NCI-H1436 treated with DMSO at 0.1 percent for 48 hours (cell line): ENCODE data around the gene RBM27.
A peak's percentile ranks its signal among the peaks of the same experiment; 100 is the strongest.
"Not testable (repeated sequence)": the region's sequence is repeated elsewhere in the genome, so short reads cannot be mapped to it uniquely, and the experiment has no call there.

Source experiments
- DNase-seq: peaks from one replicate; lab custom pipeline; 2025; lab: John Stamatoyannopoulos, UW

RBM27 gene, protein sequence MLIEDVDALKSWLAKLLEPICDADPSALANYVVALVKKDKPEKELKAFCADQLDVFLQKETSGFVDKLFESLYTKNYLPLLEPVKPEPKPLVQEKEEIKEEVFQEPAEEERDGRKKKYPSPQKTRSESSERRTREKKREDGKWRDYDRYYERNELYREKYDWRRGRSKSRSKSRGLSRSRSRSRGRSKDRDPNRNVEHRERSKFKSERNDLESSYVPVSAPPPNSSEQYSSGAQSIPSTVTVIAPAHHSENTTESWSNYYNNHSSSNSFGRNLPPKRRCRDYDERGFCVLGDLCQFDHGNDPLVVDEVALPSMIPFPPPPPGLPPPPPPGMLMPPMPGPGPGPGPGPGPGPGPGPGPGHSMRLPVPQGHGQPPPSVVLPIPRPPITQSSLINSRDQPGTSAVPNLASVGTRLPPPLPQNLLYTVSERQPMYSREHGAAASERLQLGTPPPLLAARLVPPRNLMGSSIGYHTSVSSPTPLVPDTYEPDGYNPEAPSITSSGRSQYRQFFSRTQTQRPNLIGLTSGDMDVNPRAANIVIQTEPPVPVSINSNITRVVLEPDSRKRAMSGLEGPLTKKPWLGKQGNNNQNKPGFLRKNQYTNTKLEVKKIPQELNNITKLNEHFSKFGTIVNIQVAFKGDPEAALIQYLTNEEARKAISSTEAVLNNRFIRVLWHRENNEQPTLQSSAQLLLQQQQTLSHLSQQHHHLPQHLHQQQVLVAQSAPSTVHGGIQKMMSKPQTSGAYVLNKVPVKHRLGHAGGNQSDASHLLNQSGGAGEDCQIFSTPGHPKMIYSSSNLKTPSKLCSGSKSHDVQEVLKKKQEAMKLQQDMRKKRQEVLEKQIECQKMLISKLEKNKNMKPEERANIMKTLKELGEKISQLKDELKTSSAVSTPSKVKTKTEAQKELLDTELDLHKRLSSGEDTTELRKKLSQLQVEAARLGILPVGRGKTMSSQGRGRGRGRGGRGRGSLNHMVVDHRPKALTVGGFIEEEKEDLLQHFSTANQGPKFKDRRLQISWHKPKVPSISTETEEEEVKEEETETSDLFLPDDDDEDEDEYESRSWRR

GRCh38 chr5:146203011-146203871 is at the start of gene RBM27:
RBM27 (plus strand) TSS chr5:146203605; CDS start chr5:146203766, 161 bp downstream.
- peak; percentile 98 for DNase-seq

GRCh38 chr5:146158255-146158654 is 45.1 kb upstream of the RBM27 start:
- DNase-seq: no peak

DNA sequence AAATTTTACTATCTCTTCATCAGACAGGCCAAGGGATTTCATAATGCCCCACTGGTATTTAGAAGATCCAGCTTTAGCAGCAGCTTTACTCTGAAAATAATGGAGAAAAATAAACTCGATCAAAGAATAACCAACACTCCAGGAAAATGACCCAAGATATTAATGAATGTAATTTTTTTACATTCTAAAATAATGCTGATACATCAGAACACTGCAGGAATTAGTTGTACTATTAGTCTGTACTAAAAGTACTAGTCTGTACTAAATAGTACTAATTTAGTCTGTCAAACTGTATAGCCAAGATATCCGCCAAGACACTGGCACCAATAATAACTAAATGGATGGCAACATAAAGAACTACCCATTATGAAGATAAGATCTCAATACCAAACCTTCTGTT is 39.0 kb upstream of the RBM27 start:
- DNase-seq: no peak

GRCh38 chr5:146165460-146165859 is 37.9 kb upstream of the RBM27 start:
- DNase-seq: no peak

GRCh38 chr5:146165903-146166302 is 37.5 kb upstream of the RBM27 start:
- DNase-seq: no peak

DNA sequence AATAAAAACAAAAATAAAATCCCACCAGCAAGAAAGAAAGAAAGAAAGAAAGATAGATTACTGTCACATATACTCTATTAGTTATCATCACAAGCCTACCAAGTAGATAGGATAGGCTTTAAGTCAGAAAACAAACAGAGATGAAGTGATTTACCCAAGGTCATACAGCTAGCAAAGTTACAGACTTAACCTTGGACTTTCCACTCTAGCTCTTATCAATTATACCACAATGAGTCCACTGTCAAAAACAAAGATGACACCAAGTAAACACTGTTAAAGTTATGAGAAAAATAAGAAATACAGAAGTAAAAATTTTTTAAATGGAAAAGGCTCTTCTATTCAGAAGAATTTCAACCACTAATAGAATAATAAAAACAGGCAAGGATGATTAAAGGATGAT is 34.3 kb upstream of the RBM27 start:
- DNase-seq: no peak

DNA sequence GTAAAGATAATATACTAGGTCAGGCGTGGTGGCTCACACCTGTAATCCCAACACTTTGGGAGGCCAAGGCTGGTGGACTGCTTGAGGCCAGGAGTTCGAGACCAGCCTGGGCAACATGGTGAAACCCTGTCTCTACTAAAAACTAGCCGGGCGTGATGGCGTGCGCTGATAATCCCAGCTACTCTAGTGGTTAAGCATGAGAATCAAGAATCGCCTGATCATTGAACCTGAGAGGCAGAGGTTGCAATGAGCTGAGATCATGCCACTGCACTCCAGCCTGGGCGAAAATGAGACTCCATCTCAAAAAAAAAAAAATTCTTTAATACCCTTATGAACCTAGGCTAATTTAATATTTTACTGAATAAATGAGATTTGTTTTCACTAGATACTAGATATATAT is 30.4 kb upstream of the RBM27 start:
- not testable (repeated sequence) for DNase-seq

- no peak for DNase-seq
Measured at GRCh38 chr5:146173597-146173996, 29.8 kb upstream of the RBM27 start.

GRCh38 chr5:146176805-146177204 is 26.6 kb upstream of the RBM27 start:
- no peak for DNase-seq

DNA sequence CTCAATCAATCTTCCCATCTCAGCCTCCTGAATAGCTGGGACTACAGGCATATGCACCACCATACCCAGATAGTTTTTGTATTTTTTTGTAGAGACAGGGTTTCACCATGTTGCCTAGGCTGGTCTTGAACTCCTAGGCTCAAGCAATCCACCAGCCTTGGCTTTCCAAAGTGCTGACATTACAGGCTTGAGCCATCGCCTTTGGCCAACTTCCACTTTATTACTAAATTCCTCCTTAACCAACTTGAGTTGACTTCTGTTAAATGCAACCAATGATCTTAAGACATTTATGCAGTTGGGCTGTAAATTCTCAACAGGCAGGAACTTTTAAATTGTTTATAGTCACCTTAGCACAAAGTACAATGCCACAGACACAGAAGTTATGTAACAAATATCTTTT is 23.7 kb upstream of the RBM27 start:
- DNase-seq: no peak

DNA sequence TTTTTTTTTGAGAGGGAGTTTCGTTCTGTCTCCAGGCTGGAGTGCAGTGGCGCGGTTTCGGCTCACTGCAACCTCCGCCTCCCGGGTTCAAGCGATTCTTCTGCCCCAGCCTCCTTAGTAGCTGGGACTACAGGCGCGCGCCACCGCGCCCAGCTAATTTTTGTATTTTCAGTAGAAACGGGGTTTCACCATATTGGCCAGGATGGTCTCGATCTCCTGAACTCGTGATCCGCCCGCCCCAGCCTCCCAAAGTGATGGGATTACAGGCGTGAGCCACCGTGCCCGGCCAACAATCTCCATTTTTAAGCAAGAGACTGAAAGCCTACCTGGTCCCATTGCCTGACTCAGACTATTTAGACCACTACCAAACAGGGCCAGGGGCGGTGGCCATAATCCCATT is 20.0 kb upstream of the RBM27 start:
- DNase-seq: not testable (repeated sequence)

DNA sequence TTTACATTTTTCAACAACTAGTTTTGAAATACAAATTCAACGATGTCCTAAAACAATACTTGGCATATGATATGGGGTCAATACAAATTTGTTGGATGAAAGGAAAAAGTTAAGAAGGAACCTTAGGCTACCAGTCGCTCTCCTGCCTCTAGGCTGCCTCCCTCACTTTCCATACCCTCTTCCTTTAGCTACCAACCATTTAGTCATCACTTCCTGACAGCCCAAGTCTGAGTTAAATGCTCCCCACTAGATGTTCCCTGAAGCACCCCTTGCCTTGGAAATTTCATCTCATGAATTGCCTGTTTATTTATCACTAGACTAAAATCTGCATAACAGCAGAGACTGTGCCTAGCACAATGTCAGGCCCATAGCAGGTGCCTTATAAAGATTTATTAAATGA is 18.2 kb upstream of the RBM27 start:
- DNase-seq: no peak

GRCh38 chr5:146188358-146188757 is 15.0 kb upstream of the RBM27 start:
- no peak for DNase-seq

DNA sequence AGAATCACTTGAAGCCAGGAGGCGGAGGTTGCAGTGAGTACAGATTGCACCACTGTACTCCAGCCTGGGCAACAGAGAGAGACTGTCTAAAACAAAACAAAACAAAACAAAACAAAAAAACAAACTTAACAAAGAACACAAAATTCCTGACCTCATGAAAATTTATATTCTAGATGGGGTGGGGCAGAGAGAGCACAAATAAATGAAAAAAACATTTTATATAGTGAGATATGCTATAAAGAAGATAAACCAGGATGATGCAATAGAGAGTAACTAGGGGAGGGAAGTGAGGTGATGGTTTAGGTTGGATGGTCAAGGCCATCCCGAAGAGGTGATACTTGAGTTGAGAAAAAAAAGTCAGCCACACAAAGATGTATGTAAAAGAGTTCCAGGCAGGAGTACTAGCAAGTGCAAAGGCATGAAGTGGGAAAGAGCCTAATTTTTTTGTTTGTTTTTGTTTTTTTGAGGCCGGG is 10.8 kb upstream of the RBM27 start:
- DNase-seq: no peak

- no peak for DNase-seq
Measured at GRCh38 chr5:146193285-146193684, 10.1 kb upstream of the RBM27 start.

DNA sequence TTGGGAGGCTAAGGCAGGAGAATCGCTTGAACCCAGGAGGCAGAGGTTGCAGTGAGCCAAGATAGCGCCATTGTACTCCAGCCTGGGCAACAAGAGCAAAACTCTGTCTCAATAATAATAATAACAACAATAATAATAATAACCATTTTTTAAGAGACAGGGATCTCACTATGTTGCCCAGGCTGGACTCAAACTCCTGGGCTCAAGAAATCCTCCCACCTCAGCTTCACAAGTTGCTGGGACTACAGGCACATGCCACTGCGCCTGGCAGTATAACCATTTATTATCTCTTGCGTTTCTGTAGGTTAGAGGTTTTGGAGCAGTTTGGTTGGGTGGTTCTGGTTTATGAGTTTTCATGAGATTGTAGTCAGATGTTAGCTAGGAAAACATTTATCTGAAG is 8.4 kb upstream of the RBM27 start:
- DNase-seq: not testable (repeated sequence)

- DNase-seq: no peak
Measured at GRCh38 chr5:146196459-146197048, 6.9 kb upstream of the RBM27 start.

DNA sequence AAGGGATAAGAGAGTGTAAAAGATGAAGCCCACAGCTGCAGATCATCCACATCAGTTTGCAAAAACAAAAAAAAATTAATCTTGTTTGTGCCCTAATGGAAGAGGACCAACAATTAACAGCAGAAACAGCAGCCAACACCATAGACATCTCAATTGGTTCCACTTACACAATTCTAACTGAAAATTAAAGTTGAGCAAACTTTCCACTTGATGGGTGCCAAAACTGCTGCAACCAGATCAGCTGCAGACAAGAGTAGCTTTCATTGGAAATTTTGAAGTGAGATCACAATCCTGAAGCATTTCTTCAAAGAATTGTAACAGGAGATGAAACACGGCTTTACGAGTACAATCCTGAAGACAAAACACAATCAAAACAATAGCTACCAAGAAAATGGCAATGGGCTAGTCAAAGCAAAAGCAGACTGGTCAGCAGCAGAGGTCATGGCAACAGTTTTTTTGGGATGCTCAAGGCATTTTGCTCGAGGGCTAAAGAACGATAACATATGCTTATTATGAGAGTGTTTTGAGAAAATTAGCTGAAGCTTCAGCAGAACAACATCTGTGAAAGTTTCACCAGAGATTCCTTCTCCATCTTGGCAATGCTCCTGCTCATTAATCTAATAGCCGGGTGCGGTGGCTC is 4.1 kb upstream of the RBM27 start:
- DNase-seq: no peak

DNA sequence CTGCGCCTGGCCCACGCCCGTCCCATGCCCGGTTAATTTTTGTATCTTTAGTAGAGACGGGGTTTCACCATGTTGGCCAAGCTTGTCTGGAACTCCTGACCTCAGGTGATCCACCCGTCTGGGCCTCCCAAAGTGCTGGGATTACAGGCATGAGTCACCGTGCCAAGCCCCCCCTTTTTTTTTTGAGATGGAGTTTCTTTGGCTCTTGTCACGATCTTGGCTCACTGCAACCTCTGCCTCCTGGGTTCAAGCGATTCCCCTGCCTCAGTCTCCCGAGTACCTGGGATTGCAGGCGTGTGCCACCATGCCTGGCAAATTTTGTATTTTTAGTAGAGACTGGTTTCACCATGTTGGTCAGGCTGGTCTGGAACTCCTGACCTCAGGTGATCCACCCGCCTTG is 1.6 kb upstream of the RBM27 start:
- DNase-seq: not testable (repeated sequence)

DNA sequence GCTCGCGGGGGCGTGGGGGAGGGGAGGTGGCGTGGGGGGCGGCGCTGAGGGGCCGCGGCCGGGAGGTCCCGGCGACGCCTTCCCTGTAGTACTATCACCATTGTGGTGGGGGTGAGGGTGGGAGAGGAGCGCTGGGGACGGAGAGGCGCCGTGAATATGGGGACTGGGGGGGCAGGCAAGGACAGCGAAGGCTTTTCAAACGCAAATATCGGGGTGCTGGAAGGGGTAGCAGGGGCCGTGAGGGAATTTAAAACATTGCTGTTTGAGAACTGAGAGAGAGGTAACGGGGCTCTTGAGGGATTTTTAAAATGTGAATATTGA is 427 bp downstream of the RBM27 start:
- DNase-seq: no peak
